Activated T-cell treated with anti-CD3 and anti-CD28 coated beads for 4 hours (primary cell): ENCODE data around the gene USH2A.
"Not testable (repeated sequence)": the region's sequence is repeated elsewhere in the genome, so short reads cannot be mapped to it uniquely, and the experiment has no call there.

Experiments used
- DNase-seq: peaks from one replicate; pipeline ENCODE4 v3.0.0-alpha.2; 2020

Gene USH2A

DNA sequence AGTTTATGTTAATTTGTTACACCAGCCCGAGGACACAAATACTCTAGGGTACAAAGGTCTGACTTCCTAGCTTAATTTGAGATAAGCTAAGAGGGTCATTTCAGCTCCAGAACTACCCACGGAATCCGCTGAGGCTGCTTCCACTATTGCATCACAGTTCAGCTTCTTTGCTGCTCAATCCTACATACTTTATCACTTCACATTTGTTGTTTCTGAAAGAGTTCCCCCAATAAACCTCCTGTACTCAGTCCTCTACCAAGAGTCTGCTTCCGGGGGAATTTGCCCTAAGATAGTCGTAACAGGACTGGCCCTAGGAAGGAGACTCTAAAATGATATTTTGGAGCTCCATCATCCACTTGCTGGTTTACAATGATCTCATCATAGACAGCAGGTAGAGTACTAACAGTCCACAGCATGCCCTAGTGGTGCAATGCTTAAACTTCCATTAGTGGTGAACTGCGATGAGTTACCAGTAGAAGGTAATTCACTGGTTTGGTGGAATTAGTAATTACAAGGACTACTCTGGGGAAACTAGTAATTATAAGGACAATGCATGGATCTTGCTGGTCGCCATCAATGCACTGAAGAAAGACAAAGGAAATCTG, 229.3 kb downstream of the USH2A start:
- no peak for DNase-seq

DNA sequence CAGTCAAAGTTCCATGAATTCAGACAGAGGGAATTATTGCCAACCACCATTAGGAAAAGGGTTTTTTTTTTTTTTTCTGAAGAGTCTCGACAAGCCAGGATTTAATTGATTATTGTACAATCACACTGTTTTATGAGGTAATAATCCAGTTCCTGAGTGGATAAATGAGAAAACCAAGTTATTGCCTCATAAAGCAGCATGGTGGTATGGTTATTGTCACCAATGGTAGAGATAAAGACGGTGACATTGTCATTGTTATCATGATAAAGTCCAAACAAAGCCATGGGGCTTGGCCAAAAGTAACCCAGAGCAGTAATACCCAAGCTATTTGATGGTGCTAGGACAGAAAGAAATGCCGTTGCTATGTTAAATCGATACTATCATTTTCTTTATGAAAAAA, 232.8 kb downstream of the USH2A start:
- no peak for DNase-seq

DNA sequence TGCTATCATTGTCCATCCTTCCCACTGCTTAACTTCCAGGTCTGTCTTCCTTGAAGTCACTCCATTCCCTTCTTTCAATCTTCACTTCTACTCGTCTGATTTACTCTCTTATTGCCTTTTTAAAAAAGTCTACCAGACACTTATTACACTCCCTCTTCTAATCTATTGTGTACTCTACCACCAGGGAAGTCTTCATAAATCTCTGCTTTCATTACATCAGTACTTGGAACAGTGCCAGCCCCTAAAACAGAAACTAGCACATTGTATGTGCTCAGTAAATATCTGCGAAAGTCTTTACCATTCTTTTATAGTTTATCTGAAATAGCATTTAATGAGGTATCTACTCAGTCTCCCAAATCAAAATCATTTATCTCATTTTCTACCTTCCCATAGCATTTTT, 236.4 kb downstream of the USH2A start:
- DNase-seq, result no peak

DNA sequence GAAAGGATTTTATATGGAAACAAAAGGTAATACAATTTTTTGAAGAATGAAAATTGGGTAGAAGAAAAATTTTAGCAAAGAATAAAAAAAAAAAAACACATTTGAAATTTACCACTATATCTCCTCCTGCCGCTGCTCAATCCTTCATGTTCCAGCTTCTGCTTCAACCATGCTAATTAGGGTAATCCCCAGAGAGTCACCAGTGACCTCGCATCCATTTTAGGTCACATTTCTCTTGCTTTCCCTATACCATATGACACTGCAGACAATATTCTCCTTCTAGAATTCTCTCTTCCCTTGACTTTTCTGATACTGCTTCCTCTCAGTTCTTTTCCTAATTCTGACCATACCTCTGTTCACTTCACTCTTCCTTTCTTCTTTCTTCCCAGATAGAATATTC, 237.1 kb downstream of the USH2A start:
- DNase-seq, result no peak

DNA sequence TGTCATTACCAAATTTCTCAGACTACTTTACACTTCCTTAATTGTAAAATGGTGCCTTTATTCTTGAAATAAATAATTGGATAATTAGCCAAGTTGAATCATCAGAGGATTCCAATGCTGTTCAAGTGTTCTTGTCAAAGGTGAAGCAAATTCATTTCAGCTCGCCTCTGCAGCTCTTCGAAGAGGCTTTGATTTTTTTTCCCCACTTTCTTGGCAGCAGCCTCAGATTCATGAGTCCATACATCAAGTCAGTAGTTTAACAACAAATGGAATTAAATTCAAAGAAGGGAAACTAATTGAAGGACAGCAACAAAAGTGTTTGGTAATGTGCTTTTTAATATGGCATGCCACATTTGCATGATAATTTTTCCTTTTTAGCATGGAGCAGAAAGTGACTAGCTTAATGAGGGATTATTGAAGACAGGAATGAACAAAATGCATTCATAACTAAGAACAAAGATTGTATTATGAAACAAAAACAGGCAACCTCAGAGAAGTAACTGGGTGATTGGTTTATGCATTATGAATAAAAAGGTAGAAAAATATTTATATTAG, 239.0 kb downstream of the USH2A start:
- no peak for DNase-seq

DNA sequence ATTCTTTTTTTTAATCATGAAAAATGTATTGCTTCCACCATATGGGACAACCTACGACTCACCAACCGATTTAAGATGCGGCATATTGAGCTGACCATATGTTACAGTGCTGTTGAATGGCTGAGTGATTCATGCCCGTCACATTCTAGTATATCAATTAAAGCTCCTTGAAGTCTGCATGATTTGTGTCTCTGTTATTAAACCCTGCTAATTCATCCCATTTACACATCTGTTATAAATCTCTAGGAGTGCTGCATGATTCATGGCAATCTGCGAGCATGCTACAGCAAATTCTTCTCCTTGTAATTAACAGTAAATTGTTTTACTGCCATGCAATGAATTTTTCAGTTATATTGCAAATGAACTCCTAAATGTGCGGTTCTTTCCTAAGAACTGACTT, 239.8 kb downstream of the USH2A start:
- DNase-seq, result no peak

DNA sequence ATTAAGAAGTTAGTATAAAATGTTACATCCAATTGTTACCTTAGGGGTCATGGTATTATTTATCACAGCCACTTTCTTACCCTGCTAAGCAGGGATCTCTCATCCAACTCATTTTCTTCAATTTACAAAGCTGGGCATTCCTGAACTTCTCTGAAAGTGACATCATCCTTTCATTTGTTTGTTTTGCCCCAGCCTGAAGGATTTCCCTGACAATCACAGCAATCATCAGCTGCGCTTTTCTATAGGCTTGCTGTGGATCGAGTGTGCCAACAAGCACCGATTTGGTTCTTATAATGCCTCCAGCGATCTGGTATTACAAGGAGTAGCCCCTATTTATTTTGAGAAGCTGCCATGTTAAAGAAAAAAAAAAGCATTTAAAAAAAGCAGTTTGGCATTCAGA, 240.2 kb downstream of the USH2A start:
- no peak for DNase-seq

DNA sequence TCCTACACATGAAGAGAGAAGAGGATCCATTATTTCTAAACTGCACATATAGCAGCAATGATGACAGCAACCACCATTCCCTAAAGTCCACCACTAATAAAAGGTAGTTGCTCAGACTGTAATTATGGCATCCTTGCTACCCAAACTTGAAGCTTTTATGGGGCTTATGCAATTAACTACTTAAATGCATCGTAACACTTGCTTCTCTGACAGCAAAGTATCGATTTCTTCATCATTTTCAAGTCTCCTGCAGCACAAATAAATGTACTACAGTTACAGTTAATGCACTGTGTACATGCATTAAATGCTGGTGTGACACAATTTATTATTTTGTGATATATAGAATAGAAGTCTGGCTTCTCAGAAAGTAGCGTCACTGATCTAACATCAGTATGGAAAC, 241.7 kb downstream of the USH2A start:
- no peak for DNase-seq

DNA sequence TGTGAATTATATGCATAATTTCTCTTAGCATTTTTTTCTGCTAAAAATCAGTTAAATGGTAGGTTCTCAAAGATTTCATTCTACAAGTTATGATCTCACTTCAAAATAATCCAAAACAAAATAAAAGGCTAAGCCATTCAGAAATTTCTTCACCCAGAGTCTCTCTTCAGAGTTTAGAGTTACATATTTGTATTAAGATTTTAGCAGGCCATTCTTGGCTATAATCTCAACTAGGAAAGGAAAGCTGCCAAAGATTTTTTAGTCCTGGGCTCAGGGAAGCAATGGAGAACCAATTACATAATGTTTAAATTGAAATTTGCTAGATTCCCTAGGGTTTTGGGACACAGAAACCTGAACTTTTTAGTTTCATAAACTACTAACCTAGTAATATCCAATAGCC, 245.0 kb downstream of the USH2A start:
- no peak for DNase-seq

DNA sequence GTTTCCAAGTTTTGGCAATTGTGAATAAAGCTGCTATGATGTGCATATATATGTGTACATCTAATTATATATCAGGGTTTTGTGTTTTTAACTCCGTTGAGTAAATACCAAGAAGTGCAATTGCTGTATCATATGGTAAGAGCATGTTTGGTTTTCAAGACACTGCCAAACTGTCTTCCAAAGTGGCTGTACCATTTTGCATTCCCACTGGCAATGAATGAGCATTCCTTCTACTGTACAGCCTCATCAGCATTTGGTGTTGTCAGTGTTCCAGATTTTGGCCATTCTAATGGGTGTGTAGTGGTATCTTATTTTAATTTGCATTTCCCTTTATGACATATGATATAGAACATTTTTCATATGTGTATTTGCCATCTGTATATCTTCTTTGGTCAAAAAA, 246.3 kb downstream of the USH2A start:
- no peak for DNase-seq

DNA sequence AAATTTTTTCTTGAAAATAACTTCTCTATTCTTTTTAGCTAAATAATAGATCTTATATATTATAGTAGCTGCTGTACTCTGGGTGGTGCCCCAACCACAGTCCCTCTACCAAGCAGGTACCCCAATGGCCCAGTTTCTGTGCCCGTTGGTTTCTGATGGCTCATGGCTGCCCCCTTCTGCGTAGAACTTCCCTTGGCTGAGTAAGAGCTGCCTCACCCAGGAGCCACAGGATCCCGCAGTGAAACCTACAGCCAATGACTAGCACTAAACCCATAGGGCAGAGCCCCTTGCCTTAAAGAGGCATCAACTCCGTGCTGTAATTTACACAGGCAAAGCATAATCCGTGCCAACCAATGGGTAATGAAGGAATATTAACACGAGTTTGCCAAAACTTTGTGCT, 247.5 kb downstream of the USH2A start:
- DNase-seq, result no peak

DNA sequence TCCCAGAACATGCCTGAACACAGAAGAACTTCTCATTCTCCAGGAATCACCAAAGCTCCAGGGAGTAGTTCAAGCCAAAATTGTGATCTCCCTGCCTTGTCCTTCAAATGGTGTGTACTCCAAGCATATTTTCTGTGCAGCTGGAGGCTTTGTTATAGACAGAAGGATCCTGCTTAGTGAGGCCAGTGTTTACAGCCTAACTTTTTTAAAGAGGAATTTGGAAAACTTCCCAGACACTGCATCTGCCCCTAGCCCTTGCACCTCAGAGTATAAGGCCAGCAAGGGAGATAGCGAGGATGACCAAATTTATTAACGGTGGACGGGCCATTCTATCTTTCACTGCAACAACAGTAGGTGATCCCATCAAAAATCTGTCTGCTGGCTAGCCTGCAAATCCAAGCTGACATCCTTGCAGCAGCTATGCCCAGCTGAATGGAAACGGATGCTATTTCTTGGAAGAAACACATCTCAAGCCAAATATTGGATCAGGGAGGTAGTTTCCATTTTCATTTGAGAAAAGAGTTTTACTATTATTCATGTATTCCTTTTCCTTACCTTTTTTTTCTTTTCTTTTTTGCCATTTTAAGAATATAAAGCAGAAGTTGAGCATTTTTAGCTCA, 249.8 kb downstream of the USH2A start:
- DNase-seq, result no peak

DNA sequence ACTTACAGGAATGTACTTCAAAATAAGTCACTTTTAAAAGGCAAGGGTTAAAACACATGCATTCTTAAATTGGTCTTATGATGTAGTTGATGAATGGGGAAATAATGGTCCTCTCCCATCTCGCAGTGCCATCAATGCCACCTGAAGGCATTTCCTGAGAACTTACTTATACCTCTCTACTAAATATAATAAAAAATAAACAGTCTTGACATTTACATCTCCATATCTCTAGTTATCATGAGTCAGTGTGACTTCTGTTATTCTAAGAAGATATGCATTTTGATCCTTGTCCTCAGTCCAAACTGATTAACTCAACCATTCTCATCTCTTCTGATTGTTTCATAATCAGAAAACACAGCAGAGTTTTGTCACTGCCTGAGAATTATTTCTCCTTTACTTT, 253.9 kb downstream of the USH2A start:
- DNase-seq, result no peak

DNA sequence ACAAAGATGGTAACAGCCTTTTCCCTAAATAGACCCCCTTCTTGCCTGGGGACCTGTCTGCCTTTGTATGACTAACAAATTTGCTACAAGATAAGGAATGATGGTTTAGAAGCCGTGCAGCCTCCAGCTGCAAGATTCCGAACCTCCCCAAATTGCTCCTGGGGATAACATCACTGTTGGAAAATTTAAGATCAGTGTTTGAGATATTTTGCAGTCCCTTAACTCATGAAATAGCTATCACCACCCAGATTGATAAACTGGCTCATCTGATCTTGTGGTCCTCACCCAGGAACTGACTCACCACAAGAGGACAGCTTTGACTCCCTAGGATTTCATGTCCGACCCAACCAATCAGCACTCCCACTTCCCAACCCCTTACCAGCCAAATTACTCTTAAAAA, 254.7 kb downstream of the USH2A start:
- DNase-seq, result no peak

DNA sequence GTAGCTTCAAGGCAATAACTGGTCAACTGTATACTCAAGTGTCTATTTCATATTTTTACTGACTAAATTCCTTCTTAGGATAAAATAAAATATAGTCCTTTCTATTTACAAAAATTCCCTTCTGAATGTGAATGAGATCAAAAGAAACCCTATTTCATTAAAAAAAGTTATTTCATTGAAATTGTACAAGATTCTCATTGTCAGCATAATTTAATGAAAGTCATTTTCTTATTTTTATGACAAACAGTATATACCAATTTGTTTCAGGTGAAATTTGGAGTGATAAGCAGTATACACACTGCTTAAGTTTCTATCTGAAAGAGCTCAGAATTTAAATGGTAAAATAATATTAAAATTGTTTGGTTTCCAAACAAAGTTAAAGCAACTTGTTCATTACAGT, 269.2 kb downstream of the USH2A start:
- DNase-seq, result no peak

DNA sequence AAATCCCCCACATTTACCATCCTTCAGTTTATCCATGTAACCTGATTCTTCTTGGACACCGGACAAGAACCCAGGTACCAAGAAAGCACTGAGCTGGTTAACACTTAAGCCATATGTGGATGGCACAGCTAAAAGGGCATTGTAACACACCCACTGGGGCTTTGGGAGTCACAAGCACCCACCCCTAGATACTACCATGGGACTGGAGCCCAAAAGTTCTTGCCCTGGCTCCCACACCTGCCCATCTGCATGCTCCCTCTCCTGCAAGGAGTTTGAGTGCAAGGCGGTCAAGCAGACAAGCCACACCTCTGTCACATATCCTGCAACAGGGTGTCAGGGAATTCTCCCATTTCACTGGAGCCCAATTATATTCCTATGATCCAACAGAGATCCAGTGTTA, 270.1 kb downstream of the USH2A start:
- DNase-seq, result no peak

DNA sequence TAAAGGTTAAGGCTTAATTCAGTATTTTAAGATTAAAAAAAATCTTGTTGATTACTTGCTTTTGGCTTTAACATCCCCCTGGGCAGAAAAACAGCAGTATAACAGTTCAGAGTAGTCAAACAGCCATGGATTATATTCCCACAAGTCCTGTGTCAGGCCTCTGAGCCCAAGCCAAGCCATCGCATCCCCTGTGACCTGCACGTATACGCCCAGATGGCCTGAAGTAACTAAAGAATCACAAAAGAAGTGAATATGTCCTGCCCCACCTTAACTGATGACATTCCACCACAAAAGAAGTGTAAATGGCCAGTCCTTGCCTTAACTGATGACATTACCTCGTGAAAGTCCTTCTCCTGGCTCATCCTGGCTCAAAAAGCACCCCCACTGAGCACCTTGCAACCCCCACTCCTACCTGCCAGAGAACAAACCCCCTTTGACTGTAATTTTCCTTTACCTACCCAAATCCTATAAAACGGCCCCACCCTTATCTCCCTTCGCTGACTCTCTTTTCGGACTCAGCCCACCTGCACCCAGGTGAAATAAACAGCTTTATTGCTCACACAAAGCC, 277.7 kb downstream of the USH2A start:
- DNase-seq, result not testable (repeated sequence)

DNA sequence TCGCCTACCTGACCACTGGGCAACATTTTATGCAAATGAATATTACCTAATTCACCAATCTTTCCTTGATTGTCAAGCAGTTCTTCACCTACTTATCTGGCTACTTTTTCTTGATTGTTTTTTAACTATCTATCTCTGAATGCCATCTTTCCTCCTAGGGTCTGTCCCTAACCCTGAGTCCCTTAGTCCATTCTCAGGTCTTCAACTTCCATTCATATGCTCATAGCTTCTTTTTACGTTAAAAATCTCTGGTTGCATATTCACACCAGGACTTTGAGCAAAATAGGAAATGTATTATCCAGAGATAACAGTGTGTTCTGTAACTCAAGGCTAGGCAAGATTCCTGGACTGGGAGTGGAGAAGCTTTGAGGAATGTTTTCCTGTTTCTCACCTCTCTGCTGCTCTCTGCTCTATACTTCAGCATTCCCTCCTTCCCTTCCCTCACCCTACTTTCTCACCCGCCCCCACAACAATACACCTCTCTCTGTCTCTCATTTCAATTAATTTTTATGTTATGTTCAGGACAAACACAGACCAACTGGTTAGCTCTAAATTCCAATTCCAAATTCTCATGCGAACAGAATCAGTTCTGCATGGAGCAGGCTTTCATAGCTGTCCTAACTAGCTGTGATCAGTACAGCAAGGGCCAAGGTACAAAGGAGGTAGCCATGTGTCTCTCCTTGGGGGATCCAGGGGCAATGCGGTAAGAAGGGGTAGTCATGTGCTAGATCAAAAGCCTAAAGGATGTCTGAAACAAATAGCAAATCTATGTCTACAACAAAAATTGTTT, 278.4 kb downstream of the USH2A start:
- no peak for DNase-seq

DNA sequence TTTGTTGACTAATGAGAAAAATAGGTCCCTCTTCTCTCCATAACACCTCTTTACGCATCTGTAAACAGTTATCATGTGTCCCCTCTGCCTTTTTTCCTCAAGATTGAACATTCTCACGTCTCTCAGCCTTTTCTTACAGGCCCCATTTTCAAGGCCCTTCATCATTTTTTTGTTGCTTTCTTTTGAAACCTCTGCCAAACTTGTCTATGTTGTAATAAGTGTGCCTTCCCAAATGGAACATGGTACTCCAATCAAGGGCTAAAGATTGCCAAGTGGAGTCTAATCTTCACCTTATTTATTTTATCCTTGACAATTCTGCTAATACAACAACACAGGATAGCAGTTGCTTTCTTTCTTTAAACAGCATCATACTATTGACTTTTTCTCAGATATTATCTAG, 280.3 kb downstream of the USH2A start:
- no peak for DNase-seq

DNA sequence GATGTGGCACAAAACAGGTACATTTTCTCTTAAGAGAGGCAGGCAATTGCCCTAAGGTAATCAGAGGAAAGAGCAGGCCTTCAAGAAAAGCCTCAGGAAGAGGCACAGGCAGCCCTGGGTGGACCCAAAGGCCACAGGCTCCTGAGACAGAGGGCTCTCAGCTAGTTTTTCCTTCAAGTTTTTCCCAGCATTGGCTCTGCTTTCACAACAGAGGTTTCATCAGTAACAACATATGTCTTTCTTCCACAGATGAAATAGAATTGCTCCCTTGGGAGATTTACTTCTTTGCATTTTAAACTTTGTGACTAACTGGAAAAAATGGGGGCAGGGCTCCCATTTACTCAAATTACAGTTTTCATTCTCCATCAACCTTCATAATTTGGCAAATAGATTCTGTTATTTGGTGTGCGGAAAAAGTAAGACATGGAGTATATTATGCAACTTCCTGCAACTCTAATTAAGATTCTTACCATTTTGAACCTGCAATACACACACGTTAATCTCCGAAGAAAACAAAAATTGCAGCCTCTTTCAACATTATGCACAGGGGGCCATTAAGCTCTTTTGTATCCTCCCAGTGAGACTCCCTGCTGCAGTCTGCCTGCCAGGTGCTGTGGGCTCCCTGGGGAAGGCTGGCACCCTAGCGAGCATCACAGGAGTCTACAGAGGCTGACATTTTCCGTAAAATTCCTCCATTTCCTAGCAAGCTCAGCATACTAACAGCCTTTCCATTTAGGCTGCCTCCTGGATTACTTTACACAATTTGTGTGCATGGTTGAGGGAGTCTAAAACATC, 282.3 kb downstream of the USH2A start:
- no peak for DNase-seq

DNA sequence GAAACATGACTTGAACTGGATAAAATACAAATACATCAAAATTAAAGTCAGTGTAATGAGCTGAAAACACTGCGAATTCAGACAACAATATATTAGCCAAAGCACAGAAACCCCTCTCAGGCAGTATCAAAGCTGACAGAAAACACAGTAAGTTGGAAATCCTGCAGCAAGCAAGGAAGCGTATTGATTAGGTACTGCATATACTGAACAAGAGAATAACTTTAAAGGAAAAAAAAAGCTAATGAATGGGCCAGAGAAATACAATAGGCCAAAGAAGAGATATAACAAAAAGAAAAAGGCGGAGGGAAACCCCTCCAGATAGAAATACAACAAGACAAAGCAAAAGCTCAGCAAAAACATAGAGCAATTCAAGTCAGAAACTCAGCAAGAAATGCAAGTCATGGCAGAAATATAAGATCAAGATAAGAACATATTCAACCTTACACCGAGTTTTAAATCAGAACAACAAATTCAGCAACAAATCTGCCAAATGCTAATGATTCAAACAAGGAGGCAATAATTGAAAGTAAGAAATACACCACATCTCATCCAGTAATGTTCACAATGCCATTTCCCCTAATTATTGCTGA, 299.0 kb downstream of the USH2A start:
- no peak for DNase-seq

DNA sequence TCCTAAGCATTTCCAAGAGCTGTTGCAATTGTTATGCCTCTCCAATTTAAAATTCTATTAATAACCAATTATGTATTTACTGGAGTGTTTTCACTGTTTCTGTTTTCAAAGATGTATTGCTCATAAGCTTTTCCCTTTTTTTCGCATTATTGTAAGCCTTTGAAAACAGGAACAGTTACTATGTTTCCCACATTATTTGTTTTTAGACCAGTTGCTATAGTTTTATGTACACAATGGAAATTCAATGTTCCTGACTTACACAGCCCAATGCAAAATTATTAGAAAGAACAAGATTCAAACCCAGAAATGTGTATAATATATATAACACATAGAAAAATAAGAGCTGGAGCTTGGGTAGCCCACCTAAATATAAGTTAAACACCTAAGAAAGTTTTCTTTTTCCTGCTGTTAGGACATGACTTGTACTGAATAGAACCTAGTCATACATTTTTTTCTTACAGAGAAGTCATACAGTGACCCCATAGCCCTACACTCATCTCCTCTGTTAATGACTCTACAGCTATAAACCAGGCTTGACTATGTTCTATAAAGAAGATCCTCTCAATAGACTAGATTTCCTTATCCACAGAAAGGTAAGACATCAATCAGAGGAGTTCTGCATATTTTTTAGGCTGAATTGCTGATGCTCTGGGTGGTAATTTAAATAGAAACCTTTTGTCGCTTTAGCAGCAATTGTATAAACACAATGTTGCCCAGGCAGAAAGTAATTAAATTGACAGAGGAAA, 299.6 kb downstream of the USH2A start:
- no peak for DNase-seq
